HepG2 (cell line): ENCODE data around the gene MED15. TPM values are rescaled to one million over a fixed set of nuclear protein-coding genes. Genes with fewer than 3 reads are reported as not detected.

Source experiments
- ATF3 ChIP-seq: sonication (generic); formaldehyde crosslinking; IDR thresholded peaks from 2 replicates; pipeline ENCODE4 v1.4.0; 2020; ENCODE audit warnings: missing genetic modification reagents
- BCL3 ChIP-seq: sonication (generic); formaldehyde crosslinking; IDR thresholded peaks from 2 replicates; pipeline ENCODE4 v1.5.1; 2020; ENCODE audit warnings: mild to moderate bottlenecking, missing genetic modification reagents, moderate library complexity
- BCL6 ChIP-seq: IDR thresholded peaks from 2 replicates; pipeline ENCODE4 v1.6.1; 2016; ENCODE audit warnings: missing genetic modification reagents, missing compliant biosample characterization
- CREB3 ChIP-seq: sonication (generic); formaldehyde crosslinking; IDR thresholded peaks from 2 replicates; pipeline ENCODE4 v1.5.0; 2020; ENCODE audit warnings: missing genetic modification reagents
- FOSL1 ChIP-seq: sonication (generic); formaldehyde crosslinking; IDR thresholded peaks from 2 replicates; pipeline ENCODE4 v1.9.0; 2021; ENCODE audit warnings: missing genetic modification reagents, borderline replicate concordance
- FOSL2 ChIP-seq: sonication (generic); formaldehyde crosslinking; IDR thresholded peaks from 2 replicates; pipeline ENCODE4 v1.4.0; 2020; ENCODE audit warnings: missing genetic modification reagents
- GTF3A ChIP-seq: sonication (generic); formaldehyde crosslinking; conservative IDR thresholded peaks from 2 replicates; pipeline ENCODE4 v1.4.0; 2020; ENCODE audit warnings: mild to moderate bottlenecking, missing genetic modification reagents
- MAF1 ChIP-seq: sonication (generic); formaldehyde crosslinking; IDR thresholded peaks from 2 replicates; pipeline ENCODE4 v1.5.0; 2020; ENCODE audit warnings: missing genetic modification reagents, borderline replicate concordance
- NFYB ChIP-seq: sonication (generic); formaldehyde crosslinking; IDR thresholded peaks from 2 replicates; pipeline ENCODE4 v1.4.0; 2020; ENCODE audit warnings: missing genetic modification reagents
- NR2F6 ChIP-seq, 2 experiments: IDR thresholded peaks; 2 replicates each; pipeline ENCODE4 v1.6.1; 2016; ENCODE audit warnings: antibody characterized with exemption in 1 of 2, mild to moderate bottlenecking in 1 of 2
- ONECUT2 ChIP-seq: sonication (generic); formaldehyde crosslinking; IDR thresholded peaks from 2 replicates; pipeline ENCODE4 v1.4.0; 2020; ENCODE audit warnings: missing genetic modification reagents
- SATB2 ChIP-seq: sonication (generic); formaldehyde crosslinking; IDR thresholded peaks from 2 replicates; pipeline ENCODE4 v1.5.0; 2020; ENCODE audit warnings: missing genetic modification reagents
- SRSF9 ChIP-seq: fragments of 200-400 bp; formaldehyde crosslinking; IDR thresholded peaks from 2 replicates; pipeline ENCODE4 v1.6.1; 2018; ENCODE audit warnings: borderline replicate concordance, mild to moderate bottlenecking, low read depth, low read length; ENCODE audit not compliant: insufficient read depth, poor library complexity, severe bottlenecking
- SSRP1 ChIP-seq: IDR thresholded peaks from 2 replicates; pipeline ENCODE4 v1.6.1; 2016; ENCODE audit warnings: control low read depth
- SUZ12 ChIP-seq: fragments of 150-350 bp; IDR thresholded peaks from 2 replicates; pipeline ENCODE4 v1.6.1; 2014; ENCODE audit warnings: low read depth, low read length
- TEF ChIP-seq: sonication (generic); formaldehyde crosslinking; IDR thresholded peaks from 2 replicates; pipeline ENCODE4 v1.5.0; 2020; ENCODE audit warnings: missing genetic modification reagents
- YEATS4 ChIP-seq: sonication (generic); formaldehyde crosslinking; IDR thresholded peaks from 2 replicates; pipeline ENCODE4 v1.4.0; 2020; ENCODE audit warnings: missing genetic modification reagents, borderline replicate concordance
- YY1 ChIP-seq: IDR thresholded peaks from 2 replicates; pipeline ENCODE4 v1.6.1; 2011; ENCODE audit warnings: low read length, low read depth, moderate library complexity, mild to moderate bottlenecking; ENCODE audit not compliant: insufficient read depth, insufficient replicate concordance
- ZBTB34 ChIP-seq: sonication (generic); formaldehyde crosslinking; IDR thresholded peaks from 2 replicates; pipeline ENCODE4 v1.8.0; 2022; ENCODE audit warnings: mild to moderate bottlenecking, missing genetic modification reagents
- ZNF350 ChIP-seq: sonication (generic); formaldehyde crosslinking; IDR thresholded peaks from 2 replicates; pipeline ENCODE4 v1.4.0; 2020; ENCODE audit warnings: mild to moderate bottlenecking, low read depth, missing genetic modification reagents, borderline replicate concordance
- ZNF496 ChIP-seq: sonication (generic); formaldehyde crosslinking; IDR thresholded peaks from 2 replicates; pipeline ENCODE4 v1.8.1; 2023; ENCODE audit warnings: mild to moderate bottlenecking, moderate library complexity, missing genetic modification reagents; ENCODE audit not compliant: insufficient replicate concordance
- ZNF572 ChIP-seq: sonication (generic); formaldehyde crosslinking; IDR thresholded peaks from 2 replicates; pipeline ENCODE4 v1.5.1; 2020; ENCODE audit warnings: mild to moderate bottlenecking, missing genetic modification reagents
- ZNF629 ChIP-seq: sonication (generic); formaldehyde crosslinking; conservative IDR thresholded peaks from 2 replicates; pipeline ENCODE4 v1.5.0; 2020; ENCODE audit warnings: missing genetic modification reagents
- ZNF746 ChIP-seq: sonication (generic); formaldehyde crosslinking; IDR thresholded peaks from 2 replicates; pipeline ENCODE4 v1.8.0; 2022; ENCODE audit warnings: mild to moderate bottlenecking, missing genetic modification reagents
- ZSCAN9 ChIP-seq: IDR thresholded peaks from 2 replicates; pipeline ENCODE4 v1.6.1; 2016; ENCODE audit warnings: borderline replicate concordance
- polyA plus RNA-seq, 8 experiments: library from polyadenylated mRNA; depleted of rRNA in 3 of 8; stranded (reverse) in 7 of 8; unstranded in 1 of 8; fragments of >200 nt; fragmentation: Illumina TruSeq in 4 of 8; extraction: Trizol in 4 of 8; gene quantifications; 2 replicates each; pipeline versions ENCODE4 v1.2.1 to v1.2.3, GENCODE V29; 2011 to 2016; ENCODE audit warnings: low read depth in 4 of 8, missing spikeins in 1 of 8, mixed read lengths in 1 of 8; ENCODE audit not compliant: insufficient read depth in 1 of 8
- total RNA-seq, 5 experiments: library from RNA; depleted of rRNA; stranded (reverse); fragments of >200 nt; fragmentation: Illumina TruSeq; extraction: Trizol; gene quantifications; 2 replicates each; pipeline ENCODE4 v1.2.3, GENCODE V29; 2016; ENCODE audit warnings: low read depth in 1 of 5

Gene MED15
- total and polyA plus RNA-seq, 2 of the 13 experiments (the other 11 are each of a cell fraction or from before 2014, with no cell fraction given), result 14.3 to 27.0 TPM

- TF ChIP-seq ZBTB34 (CRISPR knock-in tag), result no peak
- no peak for TF ChIP-seq FOSL1
- TF ChIP-seq ZNF629 (CRISPR knock-in tag), result no peak
- no peak; the same call in 1 of the 2 replicates for TF ChIP-seq ZNF746 (CRISPR knock-in tag)
- TF ChIP-seq ZSCAN9 (CRISPR knock-in tag), result 0 out of 2 replicates have a peak, but pooled peaks have one; percentile 27
- TF ChIP-seq GTF3A (CRISPR knock-in tag), result no peak
- no peak for TF ChIP-seq SRSF9
- no peak for TF ChIP-seq CREB3 (CRISPR knock-in tag)
- TF ChIP-seq ONECUT2 (CRISPR knock-in tag), result no peak
- peak; percentile 46; the same call in 1 of the 2 replicates for TF ChIP-seq YEATS4 (CRISPR knock-in tag)
- TF ChIP-seq ZNF350 (CRISPR knock-in tag), result peak; percentile 56; the same call in 1 of the 2 replicates
- TF ChIP-seq ZNF496 (CRISPR knock-in tag), result no peak
- TF ChIP-seq YY1, result peak; percentile 52
- TF ChIP-seq FOSL2 (CRISPR knock-in tag), result 0 out of 2 replicates have a peak, but pooled peaks have one; percentile 41
- peak; percentile 10; the same call in 1 of the 2 replicates for TF ChIP-seq BCL3
- TF ChIP-seq ZNF572 (CRISPR knock-in tag), result no peak
- no peak for TF ChIP-seq NFYB (CRISPR knock-in tag)
- TF ChIP-seq NR2F6 (IDR thresholded peaks at IDR 0.05), result no peak
- peak; percentile 61; the same call in 1 of the 2 replicates for TF ChIP-seq NR2F6 (CRISPR knock-in tag; IDR thresholded peaks at IDR 0.05)
- TF ChIP-seq ATF3, result peak; percentile 41; the same call in 1 of the 2 replicates
- TF ChIP-seq SSRP1, result no peak
- no peak for TF ChIP-seq MAF1
- no peak for TF ChIP-seq SUZ12
- no peak for TF ChIP-seq TEF (CRISPR knock-in tag)
- TF ChIP-seq SATB2 (CRISPR knock-in tag), result no peak
- TF ChIP-seq BCL6 (CRISPR knock-in tag), result 0 out of 2 replicates have a peak, but pooled peaks have one; percentile 50
These were observed 11.3 kb upstream of the MED15 start (continued) for GRCh38 chr22:20495861-20496681.
